B cell (primary cell): Measurements from ENCODE around the gene RPAP2. TPM values are rescaled to one million over a fixed set of nuclear protein-coding genes. Genes with fewer than 3 reads are reported as not detected.

ENCODE experiments used
- ATAC-seq: fragments of 200-7000 bp; cut with Tn5 transposase; one replicate; pipeline ENCODE4 v1.10.0; 2021; ENCODE audit warnings: low read depth, mild to moderate bottlenecking, moderate number of reproducible peaks, moderate library complexity
- CTCF ChIA-PET: fragments of 350-600 bp; sonication (Branson Sonifier 250); formaldehyde crosslinking; loops from one replicate; lab custom pipeline; 2021; ENCODE audit warnings: antibody characterized with exemption, inconsistent platforms; lab: Charles Lee
- POLR2A ChIA-PET: fragments of 350-600 bp; sonication (Branson Sonifier 250); formaldehyde crosslinking; loops from one replicate; lab custom pipeline; 2021; ENCODE audit warnings: antibody characterized with exemption; lab: Charles Lee
- DNase-seq: peaks from one replicate; pipeline ENCODE4 v3.0.0; 2013
- H2AFZ ChIP-seq: 2 replicates; pipeline ENCODE4 v1.6.1; 2012; ENCODE audit warnings: mild to moderate bottlenecking, low read depth, low read length; ENCODE audit not compliant: insufficient read depth, poor library complexity, severe bottlenecking
- H3K27ac ChIP-seq, 2 donors: 1 replicate in 1 of 2; 2 replicates in 1 of 2; pipeline ENCODE4 v1.5.1; 2012 to 2013; ENCODE audit warnings: low read length in 2 of 2, mild to moderate bottlenecking in 2 of 2, moderate library complexity in 1 of 2
- H3K27me3 ChIP-seq, 4 experiments: fragments of 200-600 bp in 1 of 4; sonication (generic) in 1 of 4; replicated peaks in 1 of 4; 1 replicate in 2 of 4; 2 replicates in 2 of 4; pipeline versions ENCODE4 v1.6.1 to v1.7.0; 2013 to 2016; ENCODE audit warnings: low read length in 3 of 4, mild to moderate bottlenecking in 2 of 4, mixed read lengths in 1 of 4, moderate library complexity in 1 of 4; ENCODE audit not compliant: insufficient read depth in 4 of 4, control insufficient read depth in 3 of 4; ENCODE audit errors: control extremely low read depth in 1 of 4
- H3K36me3 ChIP-seq, 2 experiments: replicated peaks in 1 of 2; 1 replicate in 1 of 2; 2 replicates in 1 of 2; pipeline versions ENCODE4 v1.6.1 to v1.7.1; 2013; ENCODE audit warnings: low read length in 1 of 2; ENCODE audit not compliant: insufficient read depth in 2 of 2, control insufficient read depth in 1 of 2; ENCODE audit errors: control extremely low read depth in 1 of 2, extremely low read depth in 1 of 2
- H3K4me1 ChIP-seq, 2 donors: fragments of 200-600 bp in 1 of 2; sonication (generic) in 1 of 2; 1 replicate in 1 of 2; 2 replicates in 1 of 2; pipeline versions ENCODE4 v1.5.1 to v1.6.1; 2013 to 2017; ENCODE audit warnings: low read length in 2 of 2; ENCODE audit not compliant: control insufficient read depth in 2 of 2, insufficient read depth in 2 of 2
- H3K4me2 ChIP-seq: replicated peaks from 2 replicates; pipeline ENCODE3; 2012; ENCODE audit warnings: mild to moderate bottlenecking, low read depth, low read length; ENCODE audit not compliant: poor library complexity, severe bottlenecking
- H3K4me3 ChIP-seq, 5 experiments: fragments of 200-600 bp in 1 of 5; sonication (generic) in 1 of 5; 1 replicate in 3 of 5; 2 replicates in 2 of 5; pipeline versions ENCODE4 v1.5.1 to v1.7.0; 2011 to 2016; ENCODE audit warnings: low read length in 4 of 5, mild to moderate bottlenecking in 4 of 5, low read depth in 2 of 5, control low read depth in 1 of 5, moderate library complexity in 1 of 5; ENCODE audit not compliant: insufficient read depth in 1 of 5; ENCODE audit errors: control extremely low read depth in 1 of 5, extremely low read depth in 1 of 5
- H3K79me2 ChIP-seq: fragments of 200-600 bp; sonication (generic); one replicate; pipeline ENCODE4 v1.6.0; 2016; ENCODE audit warnings: low read length; ENCODE audit not compliant: control insufficient read depth, insufficient read depth
- H3K9ac ChIP-seq: fragments of 200-600 bp; sonication (generic); 2 replicates; pipeline ENCODE4 v1.6.1; 2017; ENCODE audit warnings: mild to moderate bottlenecking, low read length, moderate library complexity
- H3K9me3 ChIP-seq, 3 donors: one replicate each; pipeline versions ENCODE4 v1.6.1 to v1.7.1; 2013; ENCODE audit warnings: low read length in 2 of 3; ENCODE audit not compliant: control insufficient read depth in 2 of 3, insufficient read depth in 1 of 3; ENCODE audit errors: control extremely low read depth in 1 of 3
- H4K20me1 ChIP-seq: 2 replicates; pipeline ENCODE4 v1.6.0; 2012; ENCODE audit warnings: mild to moderate bottlenecking, low read length; ENCODE audit not compliant: insufficient read depth, control insufficient read depth, poor library complexity, severe bottlenecking
- H3K27ac Mint-ChIP-seq: one replicate; pipeline ENCODE4 v1.8.0; 2021; ENCODE audit warnings: mixed read lengths
- H3K27me3 Mint-ChIP-seq: one replicate; pipeline ENCODE4 v1.8.0; 2021; ENCODE audit warnings: mixed read lengths
- H3K4me1 Mint-ChIP-seq: one replicate; pipeline ENCODE4 v1.8.0; 2021; ENCODE audit warnings: mixed read lengths
- H3K4me3 Mint-ChIP-seq: one replicate; pipeline ENCODE4 v1.8.0; 2021; ENCODE audit warnings: mixed read lengths
- H3K9me3 Mint-ChIP-seq: one replicate; pipeline ENCODE4 v1.8.0; 2022; ENCODE audit warnings: mixed read lengths; ENCODE audit not compliant: insufficient read depth
- CTCF ChIP-seq: fragments of 200-600 bp; IDR thresholded peaks from one replicate; pipeline ENCODE4 v1.8.0; 2022; ENCODE audit warnings: antibody characterized with exemption, mild to moderate bottlenecking
- EZH2 ChIP-seq: IDR thresholded peaks from 2 replicates; pipeline ENCODE4 v1.6.1; 2012; ENCODE audit warnings: borderline replicate concordance, low read depth, mild to moderate bottlenecking, moderate library complexity, low read length; ENCODE audit not compliant: insufficient read depth, poor library complexity, severe bottlenecking
- WGBS: methylation state at CpG from one replicate; pipeline ENCODE4 v1.1.5; 2013; ENCODE audit warnings: missing lambda C conversion rate; ENCODE audit not compliant: insufficient coverage; 5-methylcytosine and 5-hydroxymethylcytosine counted together
- intact Hi-C: fragments of 100-400 bp; cut with micrococcal nuclease; formaldehyde crosslinking; loops from one replicate; pipeline ENCODE4 v1.10.0; 2022
- polyA plus RNA-seq: library from polyadenylated mRNA; depleted of rRNA; stranded (reverse); fragments of >200 nt; gene quantifications from 2 replicates; pipeline ENCODE4 v1.2.3, GENCODE V29; 2012
- total RNA-seq, 2 donors: library from RNA; stranded (reverse); fragments of 120-200 nt in 1 of 2; gene quantifications; 1 replicate in 1 of 2; 2 replicates in 1 of 2; pipeline versions ENCODE4 v1.2.3 to v1.2.4, GENCODE V29; 2013 to 2022

Gene RPAP2
- total and polyA plus RNA-seq, 2 donors (not counting 1 experiment from before 2014, with no cell fraction given): 6.3 to 31.6 TPM

GRCh38 chr1:92441697-92442342, 143.0 kb downstream of the RPAP2 start:
- H4K20me1 ChIP-seq: no peaks in the 10 kb centered on the region
- H3K9me3 ChIP-seq: peaks cover 0 to 3% (median 0%) of the 10 kb centered on the region in 3 donors
- no peaks in the 10 kb centered on the region for H3K4me1 Mint-ChIP-seq
- no peaks in the 10 kb centered on the region for H3K27me3 Mint-ChIP-seq
- ATAC-seq: no peak
- H3K27me3 ChIP-seq: no peaks in the 10 kb centered on the region
- no peaks in the 10 kb centered on the region for H3K36me3 ChIP-seq
- intact Hi-C loops: no loop called here
- WGBS: 97% methylated on average over 26 of the region's 32 CpGs
- no peak overlapping the region for H3K4me3 ChIP-seq
- no peak overlapping the region for H3K27ac Mint-ChIP-seq
- ChIA-PET CTCF (no interaction called here), POLR2A (no interaction called here)
- no peaks in the 10 kb centered on the region for H3K4me1 ChIP-seq
- no peaks in the 10 kb centered on the region for H3K9me3 Mint-ChIP-seq
- no peak overlapping the region for H3K4me3 Mint-ChIP-seq
- TF ChIP-seq CTCF (no peak), EZH2 (no peak)
- H2AFZ ChIP-seq: no peak overlapping the region
- H3K79me2 ChIP-seq: no peaks in the 10 kb centered on the region
- H3K27ac ChIP-seq: no peak overlapping the region
- no peak for DNase-seq
- H3K9ac ChIP-seq: no peak overlapping the region
- H3K4me2 ChIP-seq: no peak overlapping the region

GRCh38 chr1:92442351-92442750, 143.5 kb downstream of the RPAP2 start:
- Mint-ChIP-seq H3K27me3 (no peaks in the 10 kb centered on the region), H3K4me1 (no peaks in the 10 kb centered on the region), H3K4me3 (no peak overlapping the region), H3K9me3 (no peaks in the 10 kb centered on the region), H3K27ac (no peak overlapping the region)
- H3K27ac ChIP-seq: no peak overlapping the region
- H3K9me3 ChIP-seq: no peaks in the 10 kb centered on the region
- H3K9ac ChIP-seq: no peak overlapping the region
- no peak for DNase-seq
- H3K4me2 ChIP-seq: no peak overlapping the region
- H3K79me2 ChIP-seq: no peaks in the 10 kb centered on the region
- POLR2A ChIA-PET: no interaction called here
- H3K36me3 ChIP-seq: no peaks in the 10 kb centered on the region
- 100% methylated on average over 2 of the region's 5 CpGs for WGBS
- no peak for ATAC-seq
- H4K20me1 ChIP-seq: no peaks in the 10 kb centered on the region
- H3K27me3 ChIP-seq: no peaks in the 10 kb centered on the region
- no peaks in the 10 kb centered on the region for H3K4me1 ChIP-seq
- H3K4me3 ChIP-seq: no peak overlapping the region
- intact Hi-C loops: no loop called here
- TF ChIP-seq CTCF (no peak), EZH2 (no peak)
- CTCF ChIA-PET: no interaction called here
- no peak overlapping the region for H2AFZ ChIP-seq
